HepG2 (cell line): ENCODE results near the gene PSAP. TPM values are rescaled to one million over a fixed set of nuclear protein-coding genes. Genes with fewer than 3 reads are reported as not detected.

Experiments
- GTF2F1 ChIP-seq: fragments of 150-350 bp; IDR thresholded peaks from 2 replicates; pipeline ENCODE4 v1.6.1; 2014; ENCODE audit warnings: low read length
- PTBP1 ChIP-seq: fragments of 200-400 bp; formaldehyde crosslinking; IDR thresholded peaks from 2 replicates; pipeline ENCODE4 v1.6.1; 2018; ENCODE audit warnings: low read length, low read depth; ENCODE audit not compliant: poor library complexity, severe bottlenecking
- SKI ChIP-seq: fragments of 450-650 bp; IDR thresholded peaks from one replicate; pipeline ENCODE4 v1.6.1; 2018; ENCODE audit warnings: mild to moderate bottlenecking; ENCODE audit not compliant: partially characterized antibody
- SMC3 ChIP-seq: IDR thresholded peaks from 2 replicates; pipeline ENCODE4 v1.6.1; 2011; ENCODE audit warnings: low read length, improper control_type of control experiment
- ZNF10 ChIP-seq: sonication (generic); formaldehyde crosslinking; IDR thresholded peaks from 2 replicates; pipeline ENCODE4 v1.4.0; 2020; ENCODE audit warnings: mild to moderate bottlenecking, low read depth, missing genetic modification reagents, borderline replicate concordance
- ZNF121 ChIP-seq: sonication (generic); formaldehyde crosslinking; IDR thresholded peaks from 2 replicates; pipeline ENCODE4 v1.5.0; 2020; ENCODE audit warnings: mild to moderate bottlenecking, missing genetic modification reagents
- ZNF350 ChIP-seq: sonication (generic); formaldehyde crosslinking; IDR thresholded peaks from 2 replicates; pipeline ENCODE4 v1.4.0; 2020; ENCODE audit warnings: mild to moderate bottlenecking, low read depth, missing genetic modification reagents, borderline replicate concordance
- ZNF572 ChIP-seq: sonication (generic); formaldehyde crosslinking; IDR thresholded peaks from 2 replicates; pipeline ENCODE4 v1.5.1; 2020; ENCODE audit warnings: mild to moderate bottlenecking, missing genetic modification reagents
- ZNF782 ChIP-seq: sonication (generic); formaldehyde crosslinking; IDR thresholded peaks from 2 replicates; pipeline ENCODE4 v1.4.0; 2020; ENCODE audit warnings: missing genetic modification reagents, mild to moderate bottlenecking, borderline replicate concordance
- polyA plus RNA-seq, 8 experiments: library from polyadenylated mRNA; depleted of rRNA in 3 of 8; stranded (reverse) in 7 of 8; unstranded in 1 of 8; fragments of >200 nt; fragmentation: Illumina TruSeq in 4 of 8; extraction: Trizol in 4 of 8; gene quantifications; 2 replicates each; pipeline versions ENCODE4 v1.2.1 to v1.2.3, GENCODE V29; 2011 to 2016; ENCODE audit warnings: low read depth in 4 of 8, missing spikeins in 1 of 8, mixed read lengths in 1 of 8; ENCODE audit not compliant: insufficient read depth in 1 of 8
- total RNA-seq, 5 experiments: library from RNA; depleted of rRNA; stranded (reverse); fragments of >200 nt; fragmentation: Illumina TruSeq; extraction: Trizol; gene quantifications; 2 replicates each; pipeline ENCODE4 v1.2.3, GENCODE V29; 2016; ENCODE audit warnings: low read depth in 1 of 5
- TF ChIP-seq, protein P1 (sequence below), 2 experiments: sonication (generic) in 1 of 2; formaldehyde crosslinking in 1 of 2; IDR thresholded peaks; 2 replicates each; pipeline versions ENCODE4 v1.6.1 to v1.9.0; 2014 to 2022; ENCODE audit warnings: antibody characterized with exemption in 1 of 2, borderline replicate concordance in 1 of 2, inconsistent platforms in 1 of 2, low read depth in 1 of 2, missing genetic modification reagents in 1 of 2
- TF ChIP-seq, protein P2 (sequence below): sonication (generic); formaldehyde crosslinking; IDR thresholded peaks from 2 replicates; pipeline ENCODE4 v1.5.0; 2020; ENCODE audit warnings: missing genetic modification reagents, mild to moderate bottlenecking, borderline replicate concordance
- TF ChIP-seq, protein P3 (sequence below): sonication (generic); formaldehyde crosslinking; IDR thresholded peaks from 2 replicates; pipeline ENCODE4 v1.4.0; 2020; ENCODE audit warnings: mild to moderate bottlenecking, missing genetic modification reagents
- TF ChIP-seq, protein P4 (sequence below): IDR thresholded peaks from 2 replicates; pipeline ENCODE4 v1.6.1; 2016

Gene PSAP
- total and polyA plus RNA-seq, 2 of the 13 experiments (the other 11 are each of a cell fraction or from before 2014, with no cell fraction given) = 323 to 643 TPM

DNA sequence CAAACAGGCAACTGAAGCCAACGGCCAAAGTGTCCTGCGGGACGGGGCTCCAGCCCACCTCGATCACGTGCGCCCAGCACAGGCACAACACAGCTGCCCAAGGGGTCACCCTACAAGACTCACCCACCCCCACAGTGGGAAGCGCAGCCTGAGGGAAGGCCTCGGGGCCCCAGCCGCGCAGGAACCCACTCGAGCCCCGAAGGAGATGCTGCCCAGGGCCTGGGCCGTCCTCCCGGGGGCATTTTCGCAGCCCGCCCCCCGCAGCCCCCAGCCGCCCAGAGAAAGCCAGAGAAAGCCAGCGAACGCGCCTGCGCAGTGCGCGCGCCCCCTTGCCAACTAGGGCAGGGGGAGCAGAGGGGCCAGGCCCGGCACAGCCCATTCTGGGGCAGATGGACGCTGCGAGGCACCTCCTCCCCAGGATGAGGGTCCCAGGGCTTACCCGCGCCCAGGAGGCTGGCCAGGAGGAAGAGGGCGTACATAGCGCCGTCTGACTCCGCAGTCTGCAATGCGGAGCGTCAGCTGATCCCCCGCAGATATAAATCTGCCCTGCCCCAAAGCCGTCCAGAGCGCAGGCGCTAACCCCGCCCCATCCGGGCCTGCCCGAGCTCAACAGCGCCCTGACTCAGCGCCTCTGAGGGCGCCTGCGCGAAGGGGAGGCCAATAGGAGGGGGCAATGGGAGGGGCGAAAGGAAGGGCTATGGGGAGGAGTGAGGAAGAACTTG lies at the start of gene PSAP (continued):
- TF ChIP-seq, protein P1, sequence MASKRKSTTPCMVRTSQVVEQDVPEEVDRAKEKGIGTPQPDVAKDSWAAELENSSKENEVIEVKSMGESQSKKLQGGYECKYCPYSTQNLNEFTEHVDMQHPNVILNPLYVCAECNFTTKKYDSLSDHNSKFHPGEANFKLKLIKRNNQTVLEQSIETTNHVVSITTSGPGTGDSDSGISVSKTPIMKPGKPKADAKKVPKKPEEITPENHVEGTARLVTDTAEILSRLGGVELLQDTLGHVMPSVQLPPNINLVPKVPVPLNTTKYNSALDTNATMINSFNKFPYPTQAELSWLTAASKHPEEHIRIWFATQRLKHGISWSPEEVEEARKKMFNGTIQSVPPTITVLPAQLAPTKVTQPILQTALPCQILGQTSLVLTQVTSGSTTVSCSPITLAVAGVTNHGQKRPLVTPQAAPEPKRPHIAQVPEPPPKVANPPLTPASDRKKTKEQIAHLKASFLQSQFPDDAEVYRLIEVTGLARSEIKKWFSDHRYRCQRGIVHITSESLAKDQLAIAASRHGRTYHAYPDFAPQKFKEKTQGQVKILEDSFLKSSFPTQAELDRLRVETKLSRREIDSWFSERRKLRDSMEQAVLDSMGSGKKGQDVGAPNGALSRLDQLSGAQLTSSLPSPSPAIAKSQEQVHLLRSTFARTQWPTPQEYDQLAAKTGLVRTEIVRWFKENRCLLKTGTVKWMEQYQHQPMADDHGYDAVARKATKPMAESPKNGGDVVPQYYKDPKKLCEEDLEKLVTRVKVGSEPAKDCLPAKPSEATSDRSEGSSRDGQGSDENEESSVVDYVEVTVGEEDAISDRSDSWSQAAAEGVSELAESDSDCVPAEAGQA (IDR thresholded peaks at IDR 0.05; ENCODE audit: low read depth) = peak; percentile 35; the same call in 1 of the 2 replicates
- TF ChIP-seq, protein P1 (CRISPR knock-in tag; IDR thresholded peaks at IDR 0.05; ENCODE audit: borderline replicate concordance) = no peak; the same call in 1 of the 2 replicates
- 0 out of 2 replicates have a peak, but pooled peaks have one; percentile 30 for TF ChIP-seq ZNF121
- no peak for TF ChIP-seq SMC3
- TF ChIP-seq, protein P2, sequence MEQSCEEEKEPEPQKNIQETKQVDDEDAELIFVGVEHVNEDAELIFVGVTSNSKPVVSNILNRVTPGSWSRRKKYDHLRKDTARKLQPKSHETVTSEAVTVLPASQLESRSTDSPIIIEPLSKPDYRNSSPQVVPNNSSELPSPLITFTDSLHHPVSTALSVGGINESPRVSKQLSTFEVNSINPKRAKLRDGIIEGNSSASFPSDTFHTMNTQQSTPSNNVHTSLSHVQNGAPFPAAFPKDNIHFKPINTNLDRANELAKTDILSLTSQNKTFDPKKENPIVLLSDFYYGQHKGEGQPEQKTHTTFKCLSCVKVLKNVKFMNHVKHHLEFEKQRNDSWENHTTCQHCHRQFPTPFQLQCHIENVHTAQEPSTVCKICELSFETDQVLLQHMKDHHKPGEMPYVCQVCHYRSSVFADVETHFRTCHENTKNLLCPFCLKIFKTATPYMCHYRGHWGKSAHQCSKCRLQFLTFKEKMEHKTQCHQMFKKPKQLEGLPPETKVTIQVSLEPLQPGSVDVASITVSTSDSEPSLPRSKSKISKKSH (CRISPR knock-in tag) = peak; percentile 90
- TF ChIP-seq PTBP1 = peak; percentile 57
- TF ChIP-seq, protein P3, sequence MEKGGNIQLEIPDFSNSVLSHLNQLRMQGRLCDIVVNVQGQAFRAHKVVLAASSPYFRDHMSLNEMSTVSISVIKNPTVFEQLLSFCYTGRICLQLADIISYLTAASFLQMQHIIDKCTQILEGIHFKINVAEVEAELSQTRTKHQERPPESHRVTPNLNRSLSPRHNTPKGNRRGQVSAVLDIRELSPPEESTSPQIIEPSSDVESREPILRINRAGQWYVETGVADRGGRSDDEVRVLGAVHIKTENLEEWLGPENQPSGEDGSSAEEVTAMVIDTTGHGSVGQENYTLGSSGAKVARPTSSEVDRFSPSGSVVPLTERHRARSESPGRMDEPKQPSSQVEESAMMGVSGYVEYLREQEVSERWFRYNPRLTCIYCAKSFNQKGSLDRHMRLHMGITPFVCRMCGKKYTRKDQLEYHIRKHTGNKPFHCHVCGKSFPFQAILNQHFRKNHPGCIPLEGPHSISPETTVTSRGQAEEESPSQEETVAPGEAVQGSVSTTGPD (CRISPR knock-in tag) = no peak
- TF ChIP-seq, protein P4, sequence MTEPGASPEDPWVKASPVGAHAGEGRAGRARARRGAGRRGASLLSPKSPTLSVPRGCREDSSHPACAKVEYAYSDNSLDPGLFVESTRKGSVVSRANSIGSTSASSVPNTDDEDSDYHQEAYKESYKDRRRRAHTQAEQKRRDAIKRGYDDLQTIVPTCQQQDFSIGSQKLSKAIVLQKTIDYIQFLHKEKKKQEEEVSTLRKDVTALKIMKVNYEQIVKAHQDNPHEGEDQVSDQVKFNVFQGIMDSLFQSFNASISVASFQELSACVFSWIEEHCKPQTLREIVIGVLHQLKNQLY (CRISPR knock-in tag) = peak; percentile 69
- no peak for TF ChIP-seq ZNF10 (CRISPR knock-in tag)
- peak; percentile 90; the same call in 1 of the 2 replicates for TF ChIP-seq ZNF572 (CRISPR knock-in tag)
- peak; percentile 95 for TF ChIP-seq ZNF350 (CRISPR knock-in tag)
- peak; percentile 76; the same call in 1 of the 2 replicates for TF ChIP-seq ZNF782 (CRISPR knock-in tag)
- TF ChIP-seq SKI = peak; percentile 21
- TF ChIP-seq GTF2F1 = no peak
